Astrocyte (in vitro differentiated cells and primary cell): ENCODE measurements around the gene WASHC4. TPM values are rescaled to one million over a fixed set of nuclear protein-coding genes. Genes with fewer than 3 reads are reported as not detected.
A peak's percentile ranks its signal among the peaks of the same experiment; 100 is the strongest.

Experiments
- DNase-seq: peaks from one replicate; pipeline ENCODE4 v3.0.0-alpha.2; 2010; ENCODE audit warnings: low read depth
- FAIRE-seq: peaks from 2 replicates; lab custom pipeline; 2011; peaks lifted over from hg19 to GRCh38; lab: Jason Lieb, UNC
- H2AFZ ChIP-seq: 2 replicates; pipeline ENCODE4 v1.6.0; 2012; ENCODE audit warnings: low read depth, low read length, inconsistent platforms
- H3K27ac ChIP-seq: 2 replicates; pipeline ENCODE4 v1.5.1; 2011; ENCODE audit warnings: low read depth, low read length, inconsistent platforms
- H3K27me3 ChIP-seq: 2 replicates; pipeline ENCODE4 v1.6.0; 2011; ENCODE audit warnings: low read length, inconsistent platforms; ENCODE audit not compliant: insufficient read depth
- H3K36me3 ChIP-seq: 2 replicates; pipeline ENCODE4 v1.5.1; 2011; ENCODE audit warnings: low read length, inconsistent platforms; ENCODE audit not compliant: insufficient read depth
- H3K4me1 ChIP-seq: 2 replicates; pipeline ENCODE4 v1.5.1; 2011; ENCODE audit warnings: low read length, inconsistent platforms; ENCODE audit not compliant: insufficient read depth
- H3K4me2 ChIP-seq: 2 replicates; pipeline ENCODE4 v1.6.0; 2012; ENCODE audit warnings: low read length, inconsistent platforms
- H3K4me3 ChIP-seq: 2 replicates; pipeline ENCODE4 v1.5.1; 2011; ENCODE audit warnings: low read depth, mild to moderate bottlenecking, low read length, inconsistent platforms; ENCODE audit not compliant: insufficient read depth
- H3K79me2 ChIP-seq: 2 replicates; pipeline ENCODE4 v1.6.0; 2012; ENCODE audit warnings: mild to moderate bottlenecking, low read length, inconsistent platforms; ENCODE audit not compliant: insufficient read depth
- H3K9ac ChIP-seq: 2 replicates; pipeline ENCODE4 v1.6.0; 2012; ENCODE audit warnings: mild to moderate bottlenecking, low read length, inconsistent platforms
- H3K9me3 ChIP-seq: 2 replicates; pipeline ENCODE4 v1.5.1; 2012; ENCODE audit warnings: low read depth, mild to moderate bottlenecking, low read length, inconsistent platforms; ENCODE audit not compliant: insufficient read depth
- H4K20me1 ChIP-seq: 2 replicates; pipeline ENCODE4 v1.6.0; 2012; ENCODE audit warnings: low read length, inconsistent platforms; ENCODE audit not compliant: insufficient read depth
- H3K27ac Mint-ChIP-seq: one replicate; pipeline ENCODE4 v1.8.0; 2021; ENCODE audit warnings: mild to moderate bottlenecking, mixed read lengths; ENCODE audit not compliant: unreplicated experiment
- H3K27me3 Mint-ChIP-seq: one replicate; pipeline ENCODE4 v1.8.0; 2021; ENCODE audit warnings: low read depth, mixed read lengths; ENCODE audit not compliant: unreplicated experiment
- H3K36me3 Mint-ChIP-seq: one replicate; pipeline ENCODE4 v1.8.0; 2021; ENCODE audit warnings: low read depth, mixed read lengths; ENCODE audit not compliant: unreplicated experiment
- H3K4me1 Mint-ChIP-seq: one replicate; pipeline ENCODE4 v1.8.0; 2021; ENCODE audit warnings: low read depth, mixed read lengths; ENCODE audit not compliant: unreplicated experiment
- H3K4me3 Mint-ChIP-seq: one replicate; pipeline ENCODE4 v1.8.0; 2021; ENCODE audit warnings: mild to moderate bottlenecking, moderate library complexity, mixed read lengths; ENCODE audit not compliant: unreplicated experiment
- H3K9me3 Mint-ChIP-seq: one replicate; pipeline ENCODE4 v1.8.0; 2021; ENCODE audit warnings: mild to moderate bottlenecking, mixed read lengths; ENCODE audit not compliant: unreplicated experiment
- EZH2 ChIP-seq: IDR thresholded peaks from 2 replicates; pipeline ENCODE4 v1.6.1; 2012; ENCODE audit warnings: mild to moderate bottlenecking, low read length, inconsistent platforms; ENCODE audit not compliant: insufficient read depth
- total RNA-seq: library from RNA; stranded (reverse); gene quantifications from 2 replicates; pipeline ENCODE4 v1.2.1, GENCODE V29; 2021
- TF ChIP-seq, protein P1 (sequence below): IDR thresholded peaks from 2 replicates; pipeline ENCODE4 v1.5.1; 2011; ENCODE audit warnings: low read depth, mild to moderate bottlenecking, inconsistent platforms, low read length, moderate library complexity; ENCODE audit not compliant: insufficient read depth

Gene WASHC4
- total RNA-seq, 1 donor from 2014 or later = 51.1 TPM

DNA sequence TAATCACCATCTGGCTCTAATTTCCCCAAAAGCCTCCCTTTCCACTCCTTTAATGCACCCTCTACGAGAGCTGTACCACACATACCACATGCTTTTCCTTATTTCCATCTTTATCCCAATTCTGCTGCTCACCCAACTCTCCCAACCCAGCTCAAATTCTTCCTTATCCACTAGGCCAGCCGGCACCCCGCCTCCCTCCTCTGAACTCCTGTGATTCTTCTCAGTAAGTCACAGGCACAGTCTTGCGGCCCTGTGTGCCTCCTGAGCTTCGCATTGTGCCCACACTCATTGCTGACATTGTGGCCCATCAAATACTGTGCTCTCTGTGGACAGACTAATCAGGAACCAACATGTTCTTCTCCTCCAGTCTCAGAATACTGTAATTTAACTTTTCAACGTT lies 83.0 kb downstream of the WASHC4 start:
- H3K79me2 ChIP-seq = no peaks in the 10 kb centered on the region
- peaks cover 82% of the 10 kb centered on the region for H3K36me3 ChIP-seq
- H3K4me1 ChIP-seq = no peaks in the 10 kb centered on the region
- DNase-seq (no peak), FAIRE-seq (no peak)
- H3K27ac Mint-ChIP-seq = peak overlapping the region; percentile 14
- H3K27ac ChIP-seq = no peak overlapping the region
- H4K20me1 ChIP-seq = peaks cover 4% of the 10 kb centered on the region
- no peaks in the 10 kb centered on the region for H3K27me3 Mint-ChIP-seq
- peaks cover 6% of the 10 kb centered on the region for H3K4me1 Mint-ChIP-seq
- H3K36me3 Mint-ChIP-seq = peaks cover 41% of the 10 kb centered on the region
- no peak overlapping the region for H3K4me3 ChIP-seq
- H3K4me2 ChIP-seq = no peak overlapping the region
- no peaks in the 10 kb centered on the region for H3K27me3 ChIP-seq
- no peak overlapping the region for H3K9ac ChIP-seq
- H3K4me3 Mint-ChIP-seq = no peak overlapping the region
- no peaks in the 10 kb centered on the region for H3K9me3 ChIP-seq
- no peak overlapping the region for H2AFZ ChIP-seq
- TF ChIP-seq, protein P1, sequence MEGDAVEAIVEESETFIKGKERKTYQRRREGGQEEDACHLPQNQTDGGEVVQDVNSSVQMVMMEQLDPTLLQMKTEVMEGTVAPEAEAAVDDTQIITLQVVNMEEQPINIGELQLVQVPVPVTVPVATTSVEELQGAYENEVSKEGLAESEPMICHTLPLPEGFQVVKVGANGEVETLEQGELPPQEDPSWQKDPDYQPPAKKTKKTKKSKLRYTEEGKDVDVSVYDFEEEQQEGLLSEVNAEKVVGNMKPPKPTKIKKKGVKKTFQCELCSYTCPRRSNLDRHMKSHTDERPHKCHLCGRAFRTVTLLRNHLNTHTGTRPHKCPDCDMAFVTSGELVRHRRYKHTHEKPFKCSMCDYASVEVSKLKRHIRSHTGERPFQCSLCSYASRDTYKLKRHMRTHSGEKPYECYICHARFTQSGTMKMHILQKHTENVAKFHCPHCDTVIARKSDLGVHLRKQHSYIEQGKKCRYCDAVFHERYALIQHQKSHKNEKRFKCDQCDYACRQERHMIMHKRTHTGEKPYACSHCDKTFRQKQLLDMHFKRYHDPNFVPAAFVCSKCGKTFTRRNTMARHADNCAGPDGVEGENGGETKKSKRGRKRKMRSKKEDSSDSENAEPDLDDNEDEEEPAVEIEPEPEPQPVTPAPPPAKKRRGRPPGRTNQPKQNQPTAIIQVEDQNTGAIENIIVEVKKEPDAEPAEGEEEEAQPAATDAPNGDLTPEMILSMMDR = no peak
- TF ChIP-seq EZH2 = no peak
- no peaks in the 10 kb centered on the region for H3K9me3 Mint-ChIP-seq

DNA sequence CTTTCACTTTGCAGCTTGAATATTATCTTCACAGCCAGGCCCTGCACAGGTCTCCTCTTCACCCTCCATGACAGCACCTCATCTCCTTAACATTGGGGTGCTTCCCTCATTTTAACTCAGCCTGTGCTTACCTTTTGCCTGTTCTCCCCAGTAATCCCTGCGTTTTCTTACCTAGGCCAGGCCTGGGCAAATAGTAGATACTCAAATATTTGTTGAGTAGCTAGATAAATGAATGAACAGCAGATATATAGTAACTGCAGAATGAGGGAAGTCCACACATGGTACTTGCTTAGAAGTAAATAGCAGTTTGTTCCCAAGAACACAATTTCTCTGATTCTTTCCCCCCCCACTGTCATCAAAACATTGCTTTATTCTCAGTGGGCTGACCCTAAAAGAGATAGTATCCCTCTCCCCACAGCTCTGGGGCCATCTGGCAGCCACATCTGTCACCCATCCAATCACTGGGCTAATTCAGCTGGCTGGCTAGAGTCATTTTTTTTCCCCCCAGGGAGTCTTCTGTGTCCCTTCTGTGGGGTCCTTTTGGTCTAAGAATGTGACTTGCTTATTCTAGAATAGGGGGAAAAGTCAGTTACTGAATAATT lies 85.2 kb downstream of the WASHC4 start:
- Histone ChIP-seq H3K9me3 (no peaks in the 10 kb centered on the region), H3K9ac (no peak overlapping the region), H3K4me1 (no peaks in the 10 kb centered on the region), H3K79me2 (no peaks in the 10 kb centered on the region), H3K4me3 (no peak overlapping the region), H3K27ac (no peak overlapping the region), H3K4me2 (no peak overlapping the region), H3K27me3 (no peaks in the 10 kb centered on the region), H2AFZ (no peak overlapping the region), H3K36me3 (peaks cover 74% of the 10 kb centered on the region), H4K20me1 (no peaks in the 10 kb centered on the region)
- H3K9me3 Mint-ChIP-seq = no peaks in the 10 kb centered on the region
- no peak for DNase-seq
- peak overlapping the region; percentile 16 for H3K27ac Mint-ChIP-seq
- no peaks in the 10 kb centered on the region for H3K27me3 Mint-ChIP-seq
- no peak for FAIRE-seq
- no peak overlapping the region for H3K4me3 Mint-ChIP-seq
- peaks cover 42% of the 10 kb centered on the region for H3K36me3 Mint-ChIP-seq
- TF ChIP-seq EZH2 = no peak
- TF ChIP-seq, protein P1 = no peak
- H3K4me1 Mint-ChIP-seq = peaks cover 6% of the 10 kb centered on the region

DNA sequence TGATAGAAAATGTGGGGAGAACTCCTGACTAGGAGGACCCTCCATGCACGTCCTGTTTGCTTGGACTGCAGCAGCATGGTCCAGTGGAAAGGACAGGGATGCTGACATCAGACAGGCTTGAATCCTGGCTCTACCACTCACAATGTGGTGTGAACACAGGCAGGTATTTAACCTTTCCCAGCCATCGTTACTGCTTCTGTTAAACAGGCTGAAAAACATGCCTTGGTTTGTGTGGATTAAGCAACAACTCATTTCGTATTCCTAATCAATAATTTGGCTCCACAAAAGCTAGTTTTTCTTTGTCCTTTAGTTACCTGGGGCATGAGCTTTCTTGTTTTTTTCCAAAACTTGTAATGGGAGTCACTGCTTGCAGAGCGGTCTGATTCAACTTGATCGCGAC lies 87.4 kb downstream of the WASHC4 start:
- no peak overlapping the region for H3K4me3 ChIP-seq
- Mint-ChIP-seq H3K27ac (no peak overlapping the region), H3K36me3 (peaks cover 38% of the 10 kb centered on the region), H3K27me3 (no peaks in the 10 kb centered on the region), H3K4me3 (no peak overlapping the region), H3K4me1 (peaks cover 16% of the 10 kb centered on the region), H3K9me3 (no peaks in the 10 kb centered on the region)
- no peaks in the 10 kb centered on the region for H3K9me3 ChIP-seq
- no peak overlapping the region for H3K9ac ChIP-seq
- no peak overlapping the region for H3K27ac ChIP-seq
- H2AFZ ChIP-seq = no peak overlapping the region
- no peaks in the 10 kb centered on the region for H3K27me3 ChIP-seq
- DNase-seq = no peak
- FAIRE-seq = no peak
- H3K4me2 ChIP-seq = no peak overlapping the region
- peaks cover 54% of the 10 kb centered on the region for H3K36me3 ChIP-seq
- peaks cover 4% of the 10 kb centered on the region for H3K4me1 ChIP-seq
- TF ChIP-seq, protein P1 = no peak
- no peak for TF ChIP-seq EZH2
- no peaks in the 10 kb centered on the region for H3K79me2 ChIP-seq
- no peaks in the 10 kb centered on the region for H4K20me1 ChIP-seq
